NOMO-1 (cell line): ENCODE data around the gene ABHD17A.
A peak's percentile ranks its signal among the peaks of the same experiment; 100 is the strongest.

Source experiments
- DNase-seq, 2 experiments: peaks; one replicate each; lab custom pipeline; 2025; ENCODE audit not compliant: unreplicated experiment in 2 of 2; lab: John Stamatoyannopoulos, UW

Gene ABHD17A

GRCh38 chr19:1865172-1866010 lies 19.9 kb downstream of the ABHD17A start:
- no peak for DNase-seq

- DNase-seq: peak; percentile 66 to 74
Measured at GRCh38 chr19:1864480-1865171, 20.7 kb downstream of the ABHD17A start.

- DNase-seq: peak; percentile 89 to 95
Measured at GRCh38 chr19:1863638-1864479, 21.4 kb downstream of the ABHD17A start.

DNA sequence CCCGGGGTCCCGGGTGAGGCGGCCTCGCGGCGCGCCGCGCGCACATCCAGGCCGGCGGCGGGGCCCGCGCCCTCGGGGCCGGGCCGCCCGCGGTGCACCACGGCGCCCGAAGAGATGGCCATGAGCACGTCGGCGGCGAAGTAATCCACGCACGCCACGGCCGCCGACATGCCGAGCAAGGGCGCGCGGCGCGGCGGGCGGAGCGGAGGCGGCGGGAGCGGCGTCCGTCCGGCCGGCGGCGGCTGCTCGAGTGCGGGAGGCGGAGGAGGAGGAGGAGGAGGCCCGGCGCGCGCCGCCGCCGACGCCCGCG lies 22.0 kb downstream of the ABHD17A start, which contains the start of gene KLF16:
KLF16 (minus strand) TSS at position 252 of the 310 bp plus-strand sequence; CDS start at position 170, 82 bp downstream.
- no peak for DNase-seq

DNA sequence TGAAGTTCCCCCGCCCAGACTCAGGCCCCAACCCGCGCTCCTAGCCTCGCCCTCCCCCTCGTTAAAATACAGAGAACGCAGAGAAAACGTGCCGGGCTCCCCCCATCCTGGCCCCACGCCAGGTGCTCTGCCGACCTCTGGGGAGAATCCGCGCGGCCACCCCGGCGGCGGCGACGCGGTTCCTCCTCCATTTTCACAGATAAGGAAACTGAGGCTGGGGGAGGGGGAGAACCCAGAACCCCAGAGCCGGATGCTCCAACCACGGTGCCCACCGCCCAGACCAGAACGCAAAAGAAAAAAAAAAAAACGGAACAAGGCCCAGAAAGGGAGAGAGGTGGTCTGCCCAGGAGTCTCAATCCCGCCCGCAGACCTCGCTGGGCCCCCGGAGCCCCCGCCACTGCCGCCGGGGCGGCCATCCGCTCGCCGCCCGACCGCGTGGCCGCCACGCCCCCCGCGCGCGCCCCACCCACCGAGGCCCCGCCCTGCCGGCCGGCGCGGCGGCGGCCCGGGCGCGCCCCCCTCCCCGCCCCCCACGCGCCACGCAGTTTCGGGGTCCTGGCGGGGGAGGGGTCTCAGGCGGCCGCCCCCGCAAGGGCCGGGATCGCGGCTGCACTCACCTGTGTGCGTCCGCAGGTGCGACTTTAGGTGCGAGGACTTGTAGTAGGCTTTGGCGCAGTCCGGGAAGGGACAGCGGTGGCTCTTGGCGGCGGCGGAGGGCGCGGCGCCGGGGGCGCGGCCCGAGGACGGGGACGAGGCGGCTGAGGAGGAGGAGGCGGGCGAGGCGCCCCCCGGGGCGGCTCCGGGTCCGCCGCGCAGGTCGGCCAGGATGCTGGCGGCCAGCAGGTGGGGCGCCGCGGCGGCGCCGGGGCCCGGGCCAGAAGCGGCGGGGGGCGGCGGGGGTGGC lies 22.6 kb downstream of the ABHD17A start:
- no peak for DNase-seq

DNA sequence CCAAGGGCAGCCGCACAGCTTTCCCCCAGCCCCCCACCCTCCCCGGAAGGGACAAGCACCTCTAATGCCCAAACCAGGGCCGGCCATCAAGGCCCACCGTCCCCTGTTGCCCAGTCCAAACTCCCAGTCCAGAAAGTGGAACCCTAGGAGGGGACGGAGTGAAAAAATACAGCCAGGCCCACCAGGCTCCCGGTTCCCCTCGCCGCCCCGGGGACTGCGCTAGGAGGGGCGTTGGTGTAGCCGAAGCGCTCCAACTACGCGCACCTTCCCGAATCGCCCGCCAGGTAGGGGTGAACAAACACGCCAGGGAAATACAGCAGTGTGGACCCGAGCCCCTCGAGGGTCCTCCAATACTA lies 23.2 kb downstream of the ABHD17A start:
- no peak for DNase-seq

GRCh38 chr19:1861599-1862031 lies 23.7 kb downstream of the ABHD17A start:
- DNase-seq: no peak

- DNase-seq: no peak
Measured at GRCh38 chr19:1860821-1861598, 24.3 kb downstream of the ABHD17A start.

- DNase-seq: no peak
Measured at GRCh38 chr19:1860042-1860775, 25.1 kb downstream of the ABHD17A start.

DNA sequence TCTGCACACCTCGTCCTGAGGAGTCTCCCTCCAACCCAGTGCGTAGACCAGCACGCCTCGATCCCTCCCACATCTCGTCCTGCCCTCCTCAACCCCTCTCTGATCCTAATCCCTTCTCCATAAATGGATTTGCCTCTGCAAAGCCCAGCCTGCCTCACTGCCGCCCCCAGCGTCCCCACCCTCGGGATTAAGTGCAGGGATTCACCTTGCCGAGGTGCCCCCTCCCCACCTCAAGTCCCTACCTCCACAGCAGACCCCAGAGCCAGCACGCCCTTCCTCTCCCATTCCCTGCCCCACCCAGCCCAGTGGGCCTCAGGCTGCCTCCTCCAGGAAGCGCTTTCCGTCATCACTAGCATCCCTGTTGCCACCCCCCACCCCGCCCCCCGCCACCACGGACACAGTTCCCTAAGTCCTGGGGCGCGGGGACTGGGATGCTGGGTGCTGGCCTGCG lies 25.9 kb downstream of the ABHD17A start:
- DNase-seq: no peak

DNA sequence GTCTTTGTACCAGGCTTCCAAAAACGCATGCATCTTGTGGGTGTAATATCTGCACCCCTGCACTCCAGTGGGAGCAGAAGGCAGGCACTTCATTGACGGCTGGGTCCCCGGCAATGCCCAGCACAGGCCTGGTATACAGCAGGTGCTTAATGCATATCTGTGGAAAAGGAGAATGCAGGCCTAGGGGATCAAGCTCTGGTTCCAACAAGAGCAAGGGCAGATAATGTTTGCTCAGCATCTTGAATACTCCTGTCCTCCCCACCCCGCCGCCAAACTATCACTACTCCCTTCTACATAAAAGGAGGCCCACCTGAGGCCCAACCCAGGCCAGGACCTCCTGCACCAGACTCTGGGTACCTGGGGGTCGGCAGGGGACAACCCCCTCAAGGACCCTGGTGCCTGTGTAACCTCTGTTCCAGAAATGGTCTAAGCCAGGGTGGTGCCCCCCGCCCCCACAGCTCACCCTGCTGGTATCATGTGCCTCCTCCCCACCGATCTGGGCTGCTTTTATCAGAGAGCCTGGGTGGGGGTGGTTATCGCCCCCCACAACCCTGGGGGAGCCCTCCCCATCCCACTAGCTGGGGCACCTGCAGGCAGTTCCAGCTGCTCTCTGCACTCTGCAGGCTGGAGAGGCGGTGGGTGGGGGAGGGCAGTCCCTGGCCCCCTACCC lies 26.7 kb downstream of the ABHD17A start:
- DNase-seq: no peak

GRCh38 chr19:1857648-1858326 lies 27.5 kb downstream of the ABHD17A start:
- no peak for DNase-seq

- peak; percentile 85 to 89 for DNase-seq
Measured at GRCh38 chr19:1856698-1857603, 28.3 kb downstream of the ABHD17A start.

- no peak for DNase-seq
Measured at GRCh38 chr19:1856345-1856697, 29.0 kb downstream of the ABHD17A start.

GRCh38 chr19:1855828-1856255 lies 29.5 kb downstream of the ABHD17A start:
- peak in 1 of 2 experiments; percentile 27 for DNase-seq

- DNase-seq: peak; percentile 88 to 94
Measured at GRCh38 chr19:1855040-1855827, 30.1 kb downstream of the ABHD17A start.
